Ovary (tissue), 9 donors: ENCODE data around the gene WBP2NL. TPM values are rescaled to one million over a fixed set of nuclear protein-coding genes. Genes with fewer than 3 reads are reported as not detected.

ENCODE experiments used
- DNase-seq, 5 donors: peaks; one replicate each; pipeline ENCODE4 v3.0.0-alpha.2; 2019 to 2020
- H3K27ac ChIP-seq, 2 donors: fragments of 200-600 bp; one replicate each; pipeline versions ENCODE4 v1.5.1 to v1.8.0; 2019 to 2022
- H3K27me3 ChIP-seq: fragments of 200-600 bp; one replicate; pipeline ENCODE4 v1.8.0; 2022
- H3K36me3 ChIP-seq: fragments of 200-600 bp; sonication (generic); one replicate; pipeline ENCODE4 v1.5.1; 2019
- H3K4me1 ChIP-seq: one replicate; pipeline ENCODE4 v1.8.1; 2013; ENCODE audit warnings: mild to moderate bottlenecking, moderate library complexity; ENCODE audit not compliant: insufficient read depth
- H3K4me3 ChIP-seq: fragments of 200-600 bp; sonication (generic); one replicate; pipeline ENCODE4 v1.5.1; 2017
- H3K9me3 ChIP-seq, 2 donors: fragments of 200-600 bp in 1 of 2; sonication (generic) in 1 of 2; one replicate each; pipeline versions ENCODE4 v1.5.1 to v1.8.1; 2013 to 2019; ENCODE audit warnings: mild to moderate bottlenecking in 1 of 2, moderate library complexity in 1 of 2
- EP300 ChIP-seq: sonication (generic); formaldehyde crosslinking; IDR thresholded peaks from one replicate; pipeline ENCODE4 v1.6.1; 2017; ENCODE audit warnings: antibody characterized with exemption
- POLR2A ChIP-seq: fragments of 450-650 bp; IDR thresholded peaks from one replicate; pipeline ENCODE4 v1.6.1; 2017; ENCODE audit warnings: antibody characterized with exemption, mild to moderate bottlenecking, moderate library complexity
- WGBS, 3 donors: extraction: QIAGEN DNeasy Blood & Tissue Kit in 1 of 3; methylation state at CpG; one replicate each; pipeline versions ENCODE4 v1.1.5 to v1.1.7; 2013 to 2017; 5-methylcytosine and 5-hydroxymethylcytosine counted together
- intact Hi-C, 4 donors: fragments of 100-400 bp; cut with DNase I; formaldehyde crosslinking; loops; one replicate each; pipeline versions ENCODE4 v1.11.0 to v1.15.1; 2022 to 2023
- polyA plus RNA-seq, 2 donors: library from polyadenylated mRNA; stranded (reverse); fragments of 200-250 nt in 1 of 2; fragments of 350-450 nt in 1 of 2; fragmentation: Illumina TruSeq in 1 of 2; extraction: RNeasy Lipid Tissue Mini Kit (QIAGEN cat#74804) in 1 of 2; gene quantifications; one replicate each; pipeline ENCODE4 v1.2.3, GENCODE V29; 2013 to 2014
- total RNA-seq, 7 donors: library from RNA; depleted of rRNA in 2 of 7; stranded (reverse); fragments of >200 nt in 2 of 7; fragmentation: NEBNext Ultra II Directional in 3 of 7; extraction: Animal tissue kit (Norgen Biotek cat#: 25700) in 3 of 7; gene quantifications; one replicate each; pipeline versions ENCODE4 v1.1.0 to v1.2.4, GENCODE V29; 2016 to 2023
- TF ChIP-seq, protein P1 (sequence below), 3 donors: fragments of 450-650 bp in 2 of 3; fragments of 200-600 bp in 1 of 3; IDR thresholded peaks; one replicate each; pipeline versions ENCODE4 v1.5.1 to v1.8.0; 2016 to 2022; ENCODE audit warnings: antibody characterized with exemption in 3 of 3, mild to moderate bottlenecking in 1 of 3
- donor health status: DM: no; HTN: no; CAD: no; lungs with moderate emphysema.
- donor health status: DM: no; HTN: no; CAD: no.
- donor health status: Bipolar disorder and iron deficiency.
- donor health status: DM: yes; HTN: yes; CAD: no.
- donor health status: DM: no; HTN: no; CAD: no.
- donor health status: DM: yes; HTN: yes; CAD: no.

WBP2NL gene
- total and polyA plus RNA-seq, 9 donors, result 0.48 to 4.5 (median 2.8) TPM

DNA sequence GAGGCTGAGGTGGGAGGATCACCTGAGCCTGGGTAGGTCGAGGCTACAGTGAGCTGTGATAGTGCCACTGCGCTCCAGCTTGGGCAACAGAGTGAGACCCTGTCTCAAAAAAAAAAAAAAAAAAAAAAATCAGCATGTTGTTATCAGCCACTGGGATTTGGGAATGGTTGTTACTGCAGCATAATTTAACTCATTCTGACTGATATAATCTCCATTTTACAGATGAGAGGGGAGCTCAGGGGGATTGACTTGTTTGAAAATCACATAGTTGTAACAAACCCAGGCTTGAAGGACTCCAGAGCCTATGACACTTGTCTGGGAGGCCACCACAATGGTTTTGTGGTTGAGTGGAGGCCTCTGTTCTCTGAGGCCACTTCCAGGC, 32.4 kb upstream of the WBP2NL start:
- TF ChIP-seq, protein P1, sequence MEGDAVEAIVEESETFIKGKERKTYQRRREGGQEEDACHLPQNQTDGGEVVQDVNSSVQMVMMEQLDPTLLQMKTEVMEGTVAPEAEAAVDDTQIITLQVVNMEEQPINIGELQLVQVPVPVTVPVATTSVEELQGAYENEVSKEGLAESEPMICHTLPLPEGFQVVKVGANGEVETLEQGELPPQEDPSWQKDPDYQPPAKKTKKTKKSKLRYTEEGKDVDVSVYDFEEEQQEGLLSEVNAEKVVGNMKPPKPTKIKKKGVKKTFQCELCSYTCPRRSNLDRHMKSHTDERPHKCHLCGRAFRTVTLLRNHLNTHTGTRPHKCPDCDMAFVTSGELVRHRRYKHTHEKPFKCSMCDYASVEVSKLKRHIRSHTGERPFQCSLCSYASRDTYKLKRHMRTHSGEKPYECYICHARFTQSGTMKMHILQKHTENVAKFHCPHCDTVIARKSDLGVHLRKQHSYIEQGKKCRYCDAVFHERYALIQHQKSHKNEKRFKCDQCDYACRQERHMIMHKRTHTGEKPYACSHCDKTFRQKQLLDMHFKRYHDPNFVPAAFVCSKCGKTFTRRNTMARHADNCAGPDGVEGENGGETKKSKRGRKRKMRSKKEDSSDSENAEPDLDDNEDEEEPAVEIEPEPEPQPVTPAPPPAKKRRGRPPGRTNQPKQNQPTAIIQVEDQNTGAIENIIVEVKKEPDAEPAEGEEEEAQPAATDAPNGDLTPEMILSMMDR (IDR thresholded peaks at IDR 0.05), result no peak
- TF ChIP-seq POLR2A, result no peak
- TF ChIP-seq EP300, result no peak
- Histone ChIP-seq H3K27me3 (no peaks in the 10 kb centered on the region), H3K27ac (no peak overlapping the region), H3K36me3 (no peaks in the 10 kb centered on the region), H3K4me1 (no peaks in the 10 kb centered on the region), H3K9me3 (no peaks in the 10 kb centered on the region), H3K4me3 (no peak overlapping the region)
- intact Hi-C loops, result no loop called here
- WGBS, 3 donors, result 96 to 100% (median 97%) methylated on average over 2 of the region's 2 CpGs
- no peak for DNase-seq

DNA sequence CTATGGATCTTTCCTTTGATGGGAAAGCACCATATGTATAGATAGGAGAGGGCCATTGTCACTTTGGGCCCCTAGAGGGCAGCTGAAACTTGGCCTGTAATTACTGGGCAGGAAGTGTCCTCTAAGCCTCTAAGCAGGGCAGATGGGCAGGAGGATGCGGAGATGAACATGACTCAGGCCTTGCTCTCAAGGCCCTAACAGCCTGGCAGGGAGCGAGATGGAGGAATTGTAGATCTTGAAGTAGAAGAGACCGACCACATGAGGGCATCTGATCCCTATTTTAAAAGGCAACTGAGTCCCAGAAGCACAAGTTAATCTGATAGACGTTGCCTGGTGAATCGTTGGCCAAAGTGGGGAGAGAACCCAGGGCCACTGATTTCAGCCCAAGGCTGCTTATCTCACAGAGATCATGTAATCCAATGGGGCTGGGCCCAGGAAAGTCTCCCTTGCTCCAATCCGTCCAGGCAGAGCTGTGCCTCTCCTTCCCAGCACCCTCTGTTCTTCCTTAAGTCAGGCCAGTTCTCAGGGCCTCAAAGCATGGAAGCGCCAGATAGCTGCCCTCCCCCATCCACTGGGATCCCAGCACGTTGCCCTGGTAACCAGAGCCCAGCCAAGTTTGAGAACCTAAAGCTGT, 31.9 kb upstream of the WBP2NL start:
- no peak overlapping the region for H3K27ac ChIP-seq

DNA sequence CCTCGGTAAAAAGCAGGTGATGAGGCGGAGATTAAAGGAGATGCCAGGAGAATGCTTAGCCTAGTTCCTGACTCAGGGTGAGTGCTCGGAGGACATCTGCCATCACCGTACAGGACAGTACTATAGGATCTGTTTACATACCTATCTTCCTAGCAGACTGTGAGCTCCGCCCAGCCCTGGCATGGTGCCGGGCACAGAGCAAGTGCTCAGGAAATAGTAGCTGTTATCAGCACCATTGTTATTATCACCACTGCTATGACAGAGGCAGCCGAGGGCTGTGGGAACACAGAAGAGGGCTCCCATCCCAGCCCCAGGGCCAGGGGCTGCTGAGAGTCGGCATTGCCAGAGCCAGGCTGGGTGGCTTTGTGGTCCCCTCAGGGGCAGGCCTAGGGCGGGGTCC, 30.0 kb upstream of the WBP2NL start:
- TF ChIP-seq, protein P1 (IDR thresholded peaks at IDR 0.05), result no peak
- TF ChIP-seq EP300 (no peak), POLR2A (no peak)
- Histone ChIP-seq H3K36me3 (no peaks in the 10 kb centered on the region), H3K4me3 (no peak overlapping the region), H3K9me3 (no peaks in the 10 kb centered on the region), H3K4me1 (no peaks in the 10 kb centered on the region), H3K27me3 (no peaks in the 10 kb centered on the region), H3K27ac (no peak overlapping the region)
- intact Hi-C loops, result no loop called here
- 26 to 44% (median 33%) methylated on average over 7 to 9 of the region's 9 CpGs for WGBS, 3 donors
- no peak for DNase-seq

More for the DNA sequence above, 31.9 kb upstream of the WBP2NL start:
- Histone ChIP-seq H3K27me3 (no peaks in the 10 kb centered on the region), H3K36me3 (no peaks in the 10 kb centered on the region), H3K9me3 (no peaks in the 10 kb centered on the region), H3K4me3 (no peak overlapping the region), H3K4me1 (no peaks in the 10 kb centered on the region)
- WGBS, 3 donors, result 33 to 36% (median 34%) methylated on average over 8 of the region's 8 CpGs
- TF ChIP-seq, protein P1 (IDR thresholded peaks at IDR 0.05), result no peak
- TF ChIP-seq POLR2A (no peak), EP300 (no peak)
- intact Hi-C loops, result no loop called here
- DNase-seq, result no peak

DNA sequence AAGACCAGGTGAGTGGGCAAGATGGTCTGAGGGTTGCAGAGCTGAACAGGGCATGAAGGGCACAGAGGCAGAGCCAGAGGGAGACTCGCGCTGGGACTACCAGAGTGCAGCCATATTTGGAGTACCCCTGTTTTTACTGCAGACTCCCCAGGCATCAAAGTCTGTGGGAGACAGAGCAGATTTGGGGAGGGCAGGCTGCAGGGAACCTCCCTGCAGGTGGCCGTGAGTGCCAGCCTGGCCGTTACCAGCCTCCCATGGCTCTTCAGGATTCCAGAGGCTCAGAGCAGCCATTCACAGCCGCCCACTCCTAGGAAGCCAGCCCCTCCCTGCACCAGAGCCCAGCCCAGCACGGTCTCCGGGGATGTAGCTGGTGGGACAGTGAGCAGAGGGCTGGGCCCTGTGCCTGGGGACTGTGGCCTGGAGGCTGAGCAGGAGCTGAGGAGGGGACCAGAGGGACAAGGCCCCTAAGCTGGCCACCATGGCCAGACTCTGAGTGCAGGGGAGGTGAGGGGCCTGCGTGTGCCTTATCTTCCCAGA, 29.4 kb upstream of the WBP2NL start, which contains the start of gene SEPTIN3:
TSS of gene SEPTIN3 (plus strand) at position 334 of the 537 bp plus-strand sequence. CDS start 2,050 bp downstream, outside the sequence.
- WGBS, 3 donors, result 57 to 66% (median 61%) methylated on average over 8 of the region's 8 CpGs
- no peaks in the 10 kb centered on the region for H3K27me3 ChIP-seq
- intact Hi-C loops, result no loop called here
- H3K36me3 ChIP-seq, result no peaks in the 10 kb centered on the region
- no peak for DNase-seq
- H3K4me1 ChIP-seq, result no peaks in the 10 kb centered on the region
- TF ChIP-seq, protein P1 (IDR thresholded peaks at IDR 0.05), result no peak
- H3K4me3 ChIP-seq, result no peak within 1 kb of the TSS
- no peak within 1 kb of the TSS for H3K27ac ChIP-seq
- H3K9me3 ChIP-seq, result no peaks in the 10 kb centered on the region
